ENCODE results near the gene NABP2. TPM values are rescaled to one million over a fixed set of nuclear protein-coding genes. Genes with fewer than 3 reads are reported as not detected.

Gene NABP2
- total and polyA plus RNA-seq, 10 of the 15 experiments (the other 5 are each of a cell fraction or from before 2014, with no cell fraction given), result 20.7 to 97.9 (median 60.9) TPM

GRCh38 chr12:56219840-56220239, 4.3 kb upstream of the NABP2 start:
- no peak overlapping the region for H3K27ac ChIP-seq (ENCODE audit: control insufficient read depth, insufficient read depth)

GRCh38 chr12:56220611-56221231, 3.4 kb upstream of the NABP2 start:
- Histone ChIP-seq H3K9ac (ENCODE audit: control insufficient read depth, insufficient read depth, low read length) (peak overlapping the region; percentile 95), H3K4me2 (ENCODE audit: control insufficient read depth, insufficient read depth) (peak overlapping the region; percentile 96), H3K9me3 (replicated peaks; ENCODE audit: control insufficient read depth, insufficient read depth, low read length) (no peaks in the 10 kb centered on the region; the same call in 2 of the 3 replicates), H3K36me3 (ENCODE audit: control insufficient read depth in 2 of 2, insufficient read depth in 2 of 2, low read length in 1 of 2) (no peaks in the 10 kb centered on the region; a peak in 1 of 4 replicates), H3K27me3 (replicated peaks in 1 of 2; ENCODE audit: control insufficient read depth in 2 of 2, insufficient read depth in 2 of 2, low read length in 1 of 2) (no peaks in the 10 kb centered on the region), H2AFZ (ENCODE audit: control insufficient read depth, low read depth, low read length) (no peak overlapping the region), H3K4me1 (ENCODE audit: control insufficient read depth, insufficient read depth, low read length) (0 out of 2 replicates have a peak, but pooled peaks cover 3% of the 10 kb centered on the region), H4K20me1 (ENCODE audit: control insufficient read depth, insufficient read depth) (no peaks in the 10 kb centered on the region), H3K27ac (ENCODE audit: control insufficient read depth, insufficient read depth) (peak overlapping the region; percentile 96), H3K4me3 (peak overlapping the region; percentile 91), H3K79me2 (ENCODE audit: control insufficient read depth, insufficient read depth, low read length) (peaks cover 30% of the 10 kb centered on the region)
- ATAC-seq (peak; percentile 2), DNase-seq (ENCODE audit: low read depth, low spot score) (peak; percentile 30), FAIRE-seq (no peak)
- no TSS peak for BruUV-seq (replicated peaks)
- SMC1A ChIA-PET (ENCODE audit: uncharacterized antibody, unreplicated experiment), result interaction anchor here (0.7 to 3.4 kb wide), 11 partner anchors 11 to 295 kb away, joined by 3 to 33 read pairs (median 9); partner anchors contain the start of genes CNPY2, SMARCC2 and ZC3H10
- under 1% methylated on average over 10 of the region's 10 CpGs for WGBS (ENCODE audit: insufficient coverage, insufficient replicate concordance, low lambda C conversion rate, missing lambda C conversion rate)
- intact Hi-C loops (cut with micrococcal nuclease; ENCODE audit: unreplicated experiment), result no loop called here
- CTCF ChIA-PET, result interaction anchor here (0.7 to 4.2 kb wide), 12 partner anchors 12 to 241 kb away, joined by 3 to 107 read pairs (median 5); partner anchors contain the start of genes ESYT1, SMARCC2, STAT2 and ZC3H10
- POLR2A ChIA-PET, result interaction anchor here (0.6 to 4.0 kb wide), 18 partner anchors 13 to 403 kb away, joined by 3 to 68 read pairs (median 6); partner anchors contain the start of genes COQ10A, DNAJC14, ESYT1 and RPL41
- in situ Hi-C loops (cut with MboI), result no loop called here
- RAD21 ChIA-PET (ENCODE audit: unreplicated experiment), result interaction anchor here (1.2 to 3.5 kb wide), 10 partner anchors 15 to 483 kb away, joined by 3 to 41 read pairs (median 10); partner anchors contain the start of genes ANKRD52, ESYT1, MYL6 and SMARCC2
- no peak for TF ChIP-seq MAX (IDR thresholded peaks at IDR 0.05; ENCODE audit: low read depth, low read length)
- TF ChIP-seq ZNF384 (IDR thresholded peaks at IDR 0.05; ENCODE audit: borderline replicate concordance, low read depth, low read length), result peak; percentile 64
- no peak for TF ChIP-seq CHD2 (IDR thresholded peaks at IDR 0.05; ENCODE audit: borderline replicate concordance, low read depth, low read length)
- 0 out of 2 replicates have a peak, but pooled peaks have one; percentile 13 for TF ChIP-seq ATF7 (IDR thresholded peaks at IDR 0.05; ENCODE audit: low read depth)
- TF ChIP-seq NFYA (IDR thresholded peaks at IDR 0.05; ENCODE audit: borderline replicate concordance, low read depth, low read length), result no peak
- 0 out of 2 replicates have a peak, but pooled peaks have one; percentile 20 for TF ChIP-seq SPI1 (IDR thresholded peaks at IDR 0.05; ENCODE audit: borderline replicate concordance, insufficient read depth, low read depth, low read length)
- no peak for TF ChIP-seq NR2C2 (IDR thresholded peaks at IDR 0.05; ENCODE audit: borderline replicate concordance, control insufficient read depth, insufficient read length, low read depth)
- TF ChIP-seq CREB1 (IDR thresholded peaks at IDR 0.05; ENCODE audit: low read depth), result no peak
- TF ChIP-seq BRCA1 (IDR thresholded peaks at IDR 0.05; ENCODE audit: low read depth, low read length), result no peak
- TF ChIP-seq RELB (IDR thresholded peaks at IDR 0.05; ENCODE audit: low read depth), result no peak

More at GRCh38 chr12:56219840-56220239, 4.3 kb upstream of the NABP2 start:
- whole genome bisulfite sequencing (ENCODE audit: insufficient coverage, insufficient replicate concordance, low lambda C conversion rate, missing lambda C conversion rate), result 97% methylated on average over 9 of the region's 9 CpGs
- Histone ChIP-seq H3K79me2 (ENCODE audit: control insufficient read depth, insufficient read depth, low read length) (peaks cover 25% of the 10 kb centered on the region), H3K27me3 (replicated peaks in 1 of 2; ENCODE audit: control insufficient read depth in 2 of 2, insufficient read depth in 2 of 2, low read length in 1 of 2) (no peaks in the 10 kb centered on the region), H3K4me1 (ENCODE audit: control insufficient read depth, insufficient read depth, low read length) (0 out of 2 replicates have a peak, but pooled peaks cover 3% of the 10 kb centered on the region), H2AFZ (ENCODE audit: control insufficient read depth, low read depth, low read length) (no peak overlapping the region), H3K9me3 (replicated peaks; ENCODE audit: control insufficient read depth, insufficient read depth, low read length) (no peaks in the 10 kb centered on the region; the same call in 2 of the 3 replicates), H3K4me3 (0 out of 2 replicates have a peak overlapping the region, but pooled peaks have one; percentile 91), H4K20me1 (ENCODE audit: control insufficient read depth, insufficient read depth) (no peaks in the 10 kb centered on the region), H3K4me2 (ENCODE audit: control insufficient read depth, insufficient read depth) (peak overlapping the region; percentile 17; the same call in 1 of the 2 replicates), H3K36me3 (ENCODE audit: control insufficient read depth in 2 of 2, insufficient read depth in 2 of 2, low read length in 1 of 2) (peaks cover 0 to 4% of the 10 kb centered on the region in 2 experiments; a peak in 3 of 4 replicates), H3K9ac (ENCODE audit: control insufficient read depth, insufficient read depth, low read length) (no peak overlapping the region)
- intact Hi-C loops (cut with micrococcal nuclease; ENCODE audit: unreplicated experiment) (no loop called here), in situ Hi-C loops (cut with MboI) (no loop called here)
- TF ChIP-seq RCOR1 (conservative IDR thresholded peaks at IDR 0.05; ENCODE audit: low read depth, low read length), result no peak
- TF ChIP-seq NFXL1 (IDR thresholded peaks at IDR 0.05; ENCODE audit: borderline replicate concordance), result no peak
- TF ChIP-seq SREBF2 (IDR thresholded peaks at IDR 0.05; ENCODE audit: low read length), result no peak
- TF ChIP-seq DPF2 (IDR thresholded peaks at IDR 0.05), result no peak
- no peak for TF ChIP-seq RAD21 (IDR thresholded peaks at IDR 0.05; ENCODE audit: insufficient read depth, low read depth, low read length)
- no peak for TF ChIP-seq TAF1 (IDR thresholded peaks at IDR 0.05; ENCODE audit: borderline replicate concordance, low read depth, low read length)
- FAIRE-seq (no peak), DNase-seq (ENCODE audit: low read depth, low spot score) (no peak), ATAC-seq (no peak)
- RAD21 ChIA-PET (ENCODE audit: unreplicated experiment), result interaction anchor here (1.2 to 3.5 kb wide), 3 partner anchors 15 to 482 kb away, joined by 3 to 41 read pairs (median 32); partner anchors contain the start of gene SMARCC2
- SMC1A ChIA-PET (ENCODE audit: uncharacterized antibody, unreplicated experiment), result interaction anchor here (0.7 to 3.4 kb wide), 5 partner anchors 11 to 295 kb away, joined by 3 to 33 read pairs (median 9); partner anchors contain the start of gene ZC3H10
- no TSS peak for BruUV-seq (replicated peaks)
- POLR2A ChIA-PET, result interaction anchor here (1.3 to 4.0 kb wide), 5 partner anchors 12 to 114 kb away, joined by 3 to 68 read pairs (median 24); partner anchors contain the start of genes ESYT1 and SMARCC2
- CTCF ChIA-PET, result interaction anchor here (0.7 to 4.2 kb wide), 5 partner anchors 13 to 241 kb away, joined by 3 to 107 read pairs (median 5); partner anchors contain the start of genes ESYT1 and SMARCC2

Measured in GM12878 (cell line).